GM21737 (cell line): ENCODE results near the gene RPS6KA2.
"Not testable (repeated sequence)": the region's sequence is repeated elsewhere in the genome, so short reads cannot be mapped to it uniquely, and the experiment has no call there.

ENCODE experiments used
- ATAC-seq: cut with Tn5 transposase; IDR thresholded peaks from one replicate; pipeline ENCODE4 v1.9.1; 2021; ENCODE audit warnings: mild to moderate bottlenecking, moderate library complexity; ENCODE audit not compliant: unreplicated experiment

RPS6KA2 gene

GRCh38 chr6:166558156-166559005, 68.7 kb downstream of the RPS6KA2 start:
- no peak for ATAC-seq

GRCh38 chr6:166556863-166557322, 70.2 kb downstream of the RPS6KA2 start:
- ATAC-seq: no peak

- no peak for ATAC-seq
Measured at GRCh38 chr6:166556336-166556735, 70.7 kb downstream of the RPS6KA2 start.

GRCh38 chr6:166555086-166555485, 72.0 kb downstream of the RPS6KA2 start:
- no peak for ATAC-seq

GRCh38 chr6:166554316-166554715, 72.7 kb downstream of the RPS6KA2 start:
- ATAC-seq: no peak

GRCh38 chr6:166553563-166554271, 73.3 kb downstream of the RPS6KA2 start:
- no peak for ATAC-seq

- no peak for ATAC-seq
Measured at GRCh38 chr6:166552600-166552999, 74.5 kb downstream of the RPS6KA2 start.

GRCh38 chr6:166551754-166552495, 75.1 kb downstream of the RPS6KA2 start:
- no peak for ATAC-seq

GRCh38 chr6:166546653-166547052, 80.4 kb downstream of the RPS6KA2 start:
- ATAC-seq: no peak

GRCh38 chr6:166545156-166546034, 81.7 kb downstream of the RPS6KA2 start:
- no peak for ATAC-seq

GRCh38 chr6:166544296-166544605, 82.8 kb downstream of the RPS6KA2 start:
- no peak for ATAC-seq

- no peak for ATAC-seq
Measured at GRCh38 chr6:166543603-166544295, 83.3 kb downstream of the RPS6KA2 start.

- ATAC-seq: no peak
Measured at GRCh38 chr6:166542580-166542912, 84.5 kb downstream of the RPS6KA2 start.

- ATAC-seq: no peak
Measured at GRCh38 chr6:166541876-166542579, 85.0 kb downstream of the RPS6KA2 start.

GRCh38 chr6:166541366-166541765, 85.7 kb downstream of the RPS6KA2 start:
- peak; percentile 26 for ATAC-seq

GRCh38 chr6:166540631-166541331, 86.3 kb downstream of the RPS6KA2 start:
- ATAC-seq: peak; percentile 81

GRCh38 chr6:166539543-166539942, 87.5 kb downstream of the RPS6KA2 start:
- no peak for ATAC-seq

- not testable (repeated sequence) for ATAC-seq
Measured at GRCh38 chr6:166539011-166539385, 88.1 kb downstream of the RPS6KA2 start.
